CD4-positive, CD25-positive, alpha-beta regulatory T cell (primary cell): ENCODE measurements around the gene ASPA. TPM values are rescaled to one million over a fixed set of nuclear protein-coding genes. Genes with fewer than 3 reads are reported as not detected.
"Not testable (repeated sequence)": the region's sequence is repeated elsewhere in the genome, so short reads cannot be mapped to it uniquely, and the experiment has no call there.

Experiments used
- ATAC-seq, 2 donors: fragments of 150-1000 bp; cut with Tn5 transposase; one replicate each; pipeline ENCODE4 v1.10.0; 2021; ENCODE audit warnings: low read depth in 2 of 2, moderate number of reproducible peaks in 2 of 2, moderate library complexity in 1 of 2
- DNase-seq, 3 donors: peaks; one replicate each; pipeline versions ENCODE4 v3.0.0 to v3.0.0-alpha.2; 2012 to 2022; ENCODE audit warnings: mixed read lengths in 1 of 3
- H3K27ac ChIP-seq: one replicate; pipeline ENCODE4 v1.7.0; 2013; ENCODE audit warnings: mild to moderate bottlenecking, low read length; ENCODE audit not compliant: insufficient read depth, poor library complexity, severe bottlenecking
- H3K27me3 ChIP-seq: one replicate; pipeline ENCODE4 v1.7.0; 2013; ENCODE audit warnings: low read length; ENCODE audit not compliant: control insufficient read depth, insufficient read depth
- H3K36me3 ChIP-seq: one replicate; pipeline ENCODE4 v1.7.0; 2013; ENCODE audit warnings: mild to moderate bottlenecking, low read length, moderate library complexity; ENCODE audit not compliant: control insufficient read depth, insufficient read depth
- H3K4me1 ChIP-seq: 2 replicates; pipeline ENCODE4 v1.7.0; 2013; ENCODE audit warnings: mild to moderate bottlenecking, low read length; ENCODE audit not compliant: insufficient read depth, control insufficient read depth, poor library complexity, severe bottlenecking
- H3K4me3 ChIP-seq: one replicate; pipeline ENCODE4 v1.7.0; 2013; ENCODE audit warnings: low read depth, mild to moderate bottlenecking, low read length, moderate library complexity
- H3K9me3 ChIP-seq, 2 experiments: 1 replicate in 1 of 2; 2 replicates in 1 of 2; pipeline ENCODE4 v1.7.0; 2013; ENCODE audit warnings: low read length in 2 of 2, mild to moderate bottlenecking in 1 of 2, moderate library complexity in 1 of 2; ENCODE audit not compliant: control insufficient read depth in 2 of 2
- H3K27ac Mint-ChIP-seq, 3 donors: one replicate each; pipeline ENCODE4 v1.8.0; 2020 to 2022; ENCODE audit warnings: mild to moderate bottlenecking in 3 of 3, mixed read lengths in 3 of 3, moderate library complexity in 2 of 3
- H3K27me3 Mint-ChIP-seq: one replicate; pipeline ENCODE4 v1.8.0; 2022; ENCODE audit warnings: mild to moderate bottlenecking, mixed read lengths
- H3K36me3 Mint-ChIP-seq: one replicate; pipeline ENCODE4 v1.8.0; 2020; ENCODE audit warnings: mixed read lengths
- H3K4me1 Mint-ChIP-seq, 4 donors: one replicate each; pipeline ENCODE4 v1.8.0; 2020 to 2022; ENCODE audit warnings: mixed read lengths in 4 of 4, mild to moderate bottlenecking in 1 of 4
- H3K4me3 Mint-ChIP-seq, 4 donors: one replicate each; pipeline ENCODE4 v1.8.0; 2020 to 2022; ENCODE audit warnings: mild to moderate bottlenecking in 4 of 4, mixed read lengths in 4 of 4, moderate library complexity in 3 of 4
- H3K9me3 Mint-ChIP-seq, 7 donors: one replicate each; pipeline ENCODE4 v1.8.0; 2020 to 2022; ENCODE audit warnings: mixed read lengths in 7 of 7, mild to moderate bottlenecking in 3 of 7, moderate library complexity in 2 of 7
- polyA plus RNA-seq, 4 donors: library from polyadenylated mRNA; unstranded; fragments of 300-500 nt; fragmentation: Illumina TruSeq; gene quantifications; one replicate each; pipeline ENCODE4 v1.2.3, GENCODE V29; 2021
- total RNA-seq: library from RNA; stranded (reverse); gene quantifications from one replicate; pipeline ENCODE4 v1.2.3, GENCODE V29; 2022

ASPA gene
- total and polyA plus RNA-seq, 5 donors from 2014 or later = not detected

- no peak for ATAC-seq
- H3K36me3 ChIP-seq = no peaks in the 10 kb centered on the region
- DNase-seq = no peak
These were observed 32.1 kb downstream of the ASPA start for GRCh38 chr17:3507869-3508268.

GRCh38 chr17:3510090-3510489 is 34.3 kb downstream of the ASPA start:
- Mint-ChIP-seq H3K36me3 (no peaks in the 10 kb centered on the region), H3K27ac (no peak overlapping the region), H3K4me1 (no peaks in the 10 kb centered on the region), H3K4me3 (no peak overlapping the region), H3K27me3 (peaks cover 11% of the 10 kb centered on the region), H3K9me3 (peaks cover 0 to 6% (median 3%) of the 10 kb centered on the region in 7 donors)
- Histone ChIP-seq H3K4me3 (no peak overlapping the region), H3K9me3 (no peaks in the 10 kb centered on the region), H3K36me3 (no peaks in the 10 kb centered on the region), H3K4me1 (no peaks in the 10 kb centered on the region), H3K27me3 (no peaks in the 10 kb centered on the region), H3K27ac (no peak overlapping the region)
- DNase-seq (no peak), ATAC-seq (no peak)

More at GRCh38 chr17:3507869-3508268, 32.1 kb downstream of the ASPA start:
- no peak overlapping the region for H3K27ac ChIP-seq
- no peak overlapping the region for H3K27ac Mint-ChIP-seq
- H3K4me3 ChIP-seq = no peak overlapping the region
- H3K36me3 Mint-ChIP-seq = no peaks in the 10 kb centered on the region
- H3K4me1 Mint-ChIP-seq = no peaks in the 10 kb centered on the region
- no peaks in the 10 kb centered on the region for H3K27me3 ChIP-seq
- H3K4me3 Mint-ChIP-seq = no peak overlapping the region
- H3K4me1 ChIP-seq = no peaks in the 10 kb centered on the region
- H3K27me3 Mint-ChIP-seq = peaks cover 11% of the 10 kb centered on the region
- H3K9me3 ChIP-seq = no peaks in the 10 kb centered on the region
- H3K9me3 Mint-ChIP-seq = peaks cover 0 to 6% (median 3%) of the 10 kb centered on the region in 7 donors

GRCh38 chr17:3511852-3512504 is 36.2 kb downstream of the ASPA start:
- H3K4me3 ChIP-seq = no peak overlapping the region
- no peaks in the 10 kb centered on the region for H3K36me3 Mint-ChIP-seq
- H3K27ac ChIP-seq = no peak overlapping the region
- no peaks in the 10 kb centered on the region for H3K36me3 ChIP-seq
- H3K4me1 Mint-ChIP-seq = no peaks in the 10 kb centered on the region
- H3K9me3 ChIP-seq = no peaks in the 10 kb centered on the region
- no peak overlapping the region for H3K4me3 Mint-ChIP-seq
- H3K27me3 ChIP-seq = no peaks in the 10 kb centered on the region
- H3K27ac Mint-ChIP-seq = no peak overlapping the region
- H3K9me3 Mint-ChIP-seq = peaks cover 0 to 6% (median 3%) of the 10 kb centered on the region in 7 donors
- H3K4me1 ChIP-seq = no peaks in the 10 kb centered on the region
- DNase-seq = no peak
- peaks cover 5% of the 10 kb centered on the region for H3K27me3 Mint-ChIP-seq
- no peak for ATAC-seq

- H3K4me3 ChIP-seq = no peak overlapping the region
- no peaks in the 10 kb centered on the region for H3K27me3 ChIP-seq
- H3K27ac Mint-ChIP-seq = no peak overlapping the region
- no peak for ATAC-seq
- peaks cover 0 to 6% (median 3%) of the 10 kb centered on the region in 7 donors for H3K9me3 Mint-ChIP-seq
- H3K36me3 Mint-ChIP-seq = no peaks in the 10 kb centered on the region
- H3K4me1 Mint-ChIP-seq = no peaks in the 10 kb centered on the region
- H3K27me3 Mint-ChIP-seq = peaks cover 1% of the 10 kb centered on the region
- H3K4me3 Mint-ChIP-seq = no peak overlapping the region
- H3K4me1 ChIP-seq = no peaks in the 10 kb centered on the region
- H3K36me3 ChIP-seq = no peaks in the 10 kb centered on the region
- H3K27ac ChIP-seq = no peak overlapping the region
- DNase-seq = no peak
- H3K9me3 ChIP-seq = no peaks in the 10 kb centered on the region
These were observed 36.8 kb downstream of the ASPA start for GRCh38 chr17:3512505-3513171.

- H3K4me3 Mint-ChIP-seq = no peak overlapping the region
- no peak overlapping the region for H3K27ac ChIP-seq
- H3K4me1 Mint-ChIP-seq = no peaks in the 10 kb centered on the region
- H3K9me3 Mint-ChIP-seq = peaks cover 0 to 6% (median 3%) of the 10 kb centered on the region in 7 donors
- H3K36me3 Mint-ChIP-seq = no peaks in the 10 kb centered on the region
- DNase-seq = peak in 1 of 3 donors; percentile 27
- no peaks in the 10 kb centered on the region for H3K27me3 Mint-ChIP-seq
- ATAC-seq = no peak
- H3K4me1 ChIP-seq = no peaks in the 10 kb centered on the region
- no peaks in the 10 kb centered on the region for H3K36me3 ChIP-seq
- no peak overlapping the region for H3K27ac Mint-ChIP-seq
- no peaks in the 10 kb centered on the region for H3K27me3 ChIP-seq
- no peaks in the 10 kb centered on the region for H3K9me3 ChIP-seq
- H3K4me3 ChIP-seq = no peak overlapping the region
These were observed 37.7 kb downstream of the ASPA start for GRCh38 chr17:3513305-3514035.

GRCh38 chr17:3514167-3514566 is 38.4 kb downstream of the ASPA start:
- H3K4me1 ChIP-seq, H3K36me3 Mint-ChIP-seq, H3K9me3 Mint-ChIP-seq, ATAC-seq, H3K4me3 ChIP-seq, H3K36me3 ChIP-seq, H3K4me1 Mint-ChIP-seq, H3K27me3 Mint-ChIP-seq, H3K27ac Mint-ChIP-seq, H3K4me3 Mint-ChIP-seq, DNase-seq, H3K27ac ChIP-seq, H3K27me3 ChIP-seq, H3K9me3 ChIP-seq: not testable (repeated sequence)

- Mint-ChIP-seq H3K4me1 (no peaks in the 10 kb centered on the region), H3K27me3 (no peaks in the 10 kb centered on the region), H3K4me3 (no peak overlapping the region), H3K27ac (no peak overlapping the region), H3K9me3 (peaks cover 0 to 3% (median 0%) of the 10 kb centered on the region in 7 donors), H3K36me3 (no peaks in the 10 kb centered on the region)
- no peak for ATAC-seq
- no peak overlapping the region for H3K27ac ChIP-seq
- no peaks in the 10 kb centered on the region for H3K27me3 ChIP-seq
- no peaks in the 10 kb centered on the region for H3K4me1 ChIP-seq
- no peak for DNase-seq
- no peaks in the 10 kb centered on the region for H3K36me3 ChIP-seq
- no peak overlapping the region for H3K4me3 ChIP-seq
- H3K9me3 ChIP-seq = no peaks in the 10 kb centered on the region
These were observed 39.1 kb downstream of the ASPA start for GRCh38 chr17:3514873-3515272.
